Measurements from ENCODE around the gene LCNL1. TPM values are rescaled to one million over a fixed set of nuclear protein-coding genes. Genes with fewer than 3 reads are reported as not detected.

The LCNL1 gene
- total RNA-seq, 1 donor, result not detected

- DNase-seq (ENCODE audit: low read depth in 2 of 3, low spot score in 2 of 3), result peak in 2 of 3 donors; percentile 72 to 74
Measured at GRCh38 chr9:137034039-137034708, 51.4 kb downstream of the LCNL1 start.

GRCh38 chr9:137034709-137035506, 52.1 kb downstream of the LCNL1 start:
- DNase-seq (ENCODE audit: low read depth in 2 of 3, low spot score in 2 of 3), result peak; percentile 80 to 92 (median 88)

Other genes with a start within 250 kb of the LCNL1 start
- gene LCN10, start 240.1 kb upstream of the LCNL1 start, total RNA-seq, result 1.3 TPM
- 0.81 TPM for gene LCN6, start 234.5 kb upstream of the LCNL1 start, total RNA-seq
- gene LCN8, start 224.8 kb upstream of the LCNL1 start, total RNA-seq, result not detected
- not detected for gene LCN15, start 218.5 kb upstream of the LCNL1 start, total RNA-seq
- gene TMEM141, start 191.6 kb upstream of the LCNL1 start, total RNA-seq, result 47.1 TPM
- 1.6 TPM for gene CCDC183, start 186.7 kb upstream of the LCNL1 start, total RNA-seq
- 66.8 TPM for gene RABL6, start 175.0 kb upstream of the LCNL1 start, total RNA-seq
- gene AJM1, start 140.5 kb upstream of the LCNL1 start, total RNA-seq, result 0.27 TPM
- 36.9 TPM for gene PHPT1, start 133.6 kb upstream of the LCNL1 start, total RNA-seq
- 1.1 TPM for gene MAMDC4, start 130.6 kb upstream of the LCNL1 start, total RNA-seq
- gene EDF1, start 116.7 kb upstream of the LCNL1 start, total RNA-seq, result 211 TPM
- gene TRAF2, start 96.5 kb upstream of the LCNL1 start, total RNA-seq, result 20.5 TPM
- gene FBXW5, start 38.3 kb upstream of the LCNL1 start, total RNA-seq, result 179 TPM
- 0.81 TPM for gene C8G, start 37.8 kb upstream of the LCNL1 start, total RNA-seq
- gene LCN12, start 30.7 kb upstream of the LCNL1 start, total RNA-seq, result 0.54 TPM
- not detected for gene PTGDS, start 5.5 kb upstream of the LCNL1 start, total RNA-seq
- gene PAXX, start 9.4 kb downstream of the LCNL1 start, total RNA-seq, result 16.7 TPM
- gene CLIC3, start 13.6 kb downstream of the LCNL1 start, total RNA-seq, result 0.27 TPM
- 99.1 TPM for gene ABCA2, start 45.2 kb downstream of the LCNL1 start, total RNA-seq
- 14.3 TPM for gene FUT7, start 49.1 kb downstream of the LCNL1 start, total RNA-seq
- gene NPDC1, start 63.2 kb downstream of the LCNL1 start, total RNA-seq, result 51.2 TPM
- gene ENTPD2, start 71.1 kb downstream of the LCNL1 start, total RNA-seq, result not detected
- 4.8 TPM for gene SAPCD2, start 87.6 kb downstream of the LCNL1 start, total RNA-seq
- 14.8 TPM for gene UAP1L1, start 94.5 kb downstream of the LCNL1 start, total RNA-seq
- gene MAN1B1, start 104.0 kb downstream of the LCNL1 start, total RNA-seq, result 70.8 TPM
- 154 TPM for gene DPP7, start 131.7 kb downstream of the LCNL1 start, total RNA-seq
- gene GRIN1, start 156.2 kb downstream of the LCNL1 start, total RNA-seq, result under 0.01 TPM
- 2.2 TPM for gene LRRC26, start 187.1 kb downstream of the LCNL1 start, total RNA-seq
- not detected for gene TMEM210, start 189.1 kb downstream of the LCNL1 start, total RNA-seq
- 59.8 TPM for gene ANAPC2, start 205.6 kb downstream of the LCNL1 start, total RNA-seq
- gene SSNA1, start 205.7 kb downstream of the LCNL1 start, total RNA-seq, result 78.4 TPM
- gene TPRN, start 217.7 kb downstream of the LCNL1 start, total RNA-seq, result 3.0 TPM
- gene TMEM203, start 222.7 kb downstream of the LCNL1 start, total RNA-seq, result 35.5 TPM
- gene NDOR1, start 222.7 kb downstream of the LCNL1 start, total RNA-seq, result 10.2 TPM
- gene RNF208, start 239.2 kb downstream of the LCNL1 start, total RNA-seq, result 1.3 TPM
- 0.27 TPM for gene CYSRT1, start 242.2 kb downstream of the LCNL1 start, total RNA-seq
- gene RNF224, start 244.5 kb downstream of the LCNL1 start, total RNA-seq, result not detected
- not detected for gene SLC34A3, start 247.9 kb downstream of the LCNL1 start, total RNA-seq

Measured in hematopoietic multipotent progenitor cell (in vitro differentiated cells).